ENCODE measurements around the gene LRP1B.
"Not testable (repeated sequence)": the region's sequence is repeated elsewhere in the genome, so short reads cannot be mapped to it uniquely, and the experiment has no call there.

LRP1B gene

GRCh38 chr2:140657657-140658056, 1473.2 kb downstream of the LRP1B start:
- no peak overlapping the region for H3K4me3 ChIP-seq (ENCODE audit: low read length)
- no peak overlapping the region for H3K27ac ChIP-seq (ENCODE audit: low read depth, low read length)
- 93% methylated on average over 2 of the region's 2 CpGs for WGBS
- H3K9ac ChIP-seq (ENCODE audit: low read depth, low read length): no peak overlapping the region
- no peaks in the 10 kb centered on the region for H3K9me3 ChIP-seq (ENCODE audit: insufficient read depth, low read depth, low read length)
- no peaks in the 10 kb centered on the region for H3K36me3 ChIP-seq (ENCODE audit: insufficient read depth, low read length)
- no peaks in the 10 kb centered on the region for H3K27me3 ChIP-seq (ENCODE audit: insufficient read depth, low read length)
- H3K4me1 ChIP-seq (ENCODE audit: insufficient read depth, low read length): no peaks in the 10 kb centered on the region

GRCh38 chr2:140654565-140654964, 1476.3 kb downstream of the LRP1B start:
- no peaks in the 10 kb centered on the region for H3K27me3 ChIP-seq (ENCODE audit: insufficient read depth, low read length)
- H3K4me1 ChIP-seq (ENCODE audit: insufficient read depth, low read length): no peaks in the 10 kb centered on the region
- no peaks in the 10 kb centered on the region for H3K36me3 ChIP-seq (ENCODE audit: insufficient read depth, low read length)
- H3K27ac ChIP-seq (ENCODE audit: low read depth, low read length): no peak overlapping the region
- H3K4me3 ChIP-seq (ENCODE audit: low read length): no peak overlapping the region
- no peaks in the 10 kb centered on the region for H3K9me3 ChIP-seq (ENCODE audit: insufficient read depth, low read depth, low read length)
- no peak overlapping the region for H3K9ac ChIP-seq (ENCODE audit: low read depth, low read length)
- WGBS: 97% methylated on average over 2 of the region's 3 CpGs

GRCh38 chr2:140650825-140651224, 1480.0 kb downstream of the LRP1B start:
- WGBS: 92% methylated on average over 2 of the region's 3 CpGs

GRCh38 chr2:140650134-140650533, 1480.7 kb downstream of the LRP1B start:
- H3K9ac ChIP-seq (ENCODE audit: low read depth, low read length); H3K27ac ChIP-seq (ENCODE audit: low read depth, low read length); H3K36me3 ChIP-seq (ENCODE audit: insufficient read depth, low read length); H3K4me1 ChIP-seq (ENCODE audit: insufficient read depth, low read length); H3K9me3 ChIP-seq (ENCODE audit: insufficient read depth, low read depth, low read length); H3K4me3 ChIP-seq (ENCODE audit: low read length); H3K27me3 ChIP-seq (ENCODE audit: insufficient read depth, low read length): not testable (repeated sequence)
- WGBS: 100% methylated on average over 3 of the region's 4 CpGs

More at GRCh38 chr2:140650825-140651224, 1480.0 kb downstream of the LRP1B start:
- H3K9me3 ChIP-seq (ENCODE audit: insufficient read depth, low read depth, low read length): no peaks in the 10 kb centered on the region
- no peak overlapping the region for H3K9ac ChIP-seq (ENCODE audit: low read depth, low read length)
- H3K4me1 ChIP-seq (ENCODE audit: insufficient read depth, low read length): no peaks in the 10 kb centered on the region
- no peak overlapping the region for H3K4me3 ChIP-seq (ENCODE audit: low read length)
- H3K36me3 ChIP-seq (ENCODE audit: insufficient read depth, low read length): no peaks in the 10 kb centered on the region
- H3K27me3 ChIP-seq (ENCODE audit: insufficient read depth, low read length): no peaks in the 10 kb centered on the region
- H3K27ac ChIP-seq (ENCODE audit: low read depth, low read length): no peak overlapping the region

GRCh38 chr2:140648393-140648792, 1482.4 kb downstream of the LRP1B start:
- H3K36me3 ChIP-seq (ENCODE audit: insufficient read depth, low read length): no peaks in the 10 kb centered on the region
- no peaks in the 10 kb centered on the region for H3K4me1 ChIP-seq (ENCODE audit: insufficient read depth, low read length)
- H3K9me3 ChIP-seq (ENCODE audit: insufficient read depth, low read depth, low read length): no peaks in the 10 kb centered on the region
- 90% methylated on average over 2 of the region's 2 CpGs for WGBS
- no peak overlapping the region for H3K4me3 ChIP-seq (ENCODE audit: low read length)
- no peak overlapping the region for H3K27ac ChIP-seq (ENCODE audit: low read depth, low read length)
- H3K9ac ChIP-seq (ENCODE audit: low read depth, low read length): no peak overlapping the region
- no peaks in the 10 kb centered on the region for H3K27me3 ChIP-seq (ENCODE audit: insufficient read depth, low read length)

GRCh38 chr2:140643761-140644187, 1487.0 kb downstream of the LRP1B start:
- no peaks in the 10 kb centered on the region for H3K4me1 ChIP-seq (ENCODE audit: insufficient read depth, low read length)
- H3K27ac ChIP-seq (ENCODE audit: low read depth, low read length): no peak overlapping the region
- no peaks in the 10 kb centered on the region for H3K9me3 ChIP-seq (ENCODE audit: insufficient read depth, low read depth, low read length)
- no peak overlapping the region for H3K4me3 ChIP-seq (ENCODE audit: low read length)
- H3K9ac ChIP-seq (ENCODE audit: low read depth, low read length): no peak overlapping the region
- no peaks in the 10 kb centered on the region for H3K27me3 ChIP-seq (ENCODE audit: insufficient read depth, low read length)
- no peaks in the 10 kb centered on the region for H3K36me3 ChIP-seq (ENCODE audit: insufficient read depth, low read length)
- 74% methylated on average over 2 of the region's 3 CpGs for WGBS

GRCh38 chr2:140641163-140641562, 1489.7 kb downstream of the LRP1B start:
- Histone ChIP-seq H3K9me3 (ENCODE audit: insufficient read depth, low read depth, low read length) (no peaks in the 10 kb centered on the region), H3K4me1 (ENCODE audit: insufficient read depth, low read length) (no peaks in the 10 kb centered on the region), H3K4me3 (ENCODE audit: low read length) (no peak overlapping the region), H3K36me3 (ENCODE audit: insufficient read depth, low read length) (no peaks in the 10 kb centered on the region), H3K27me3 (ENCODE audit: insufficient read depth, low read length) (no peaks in the 10 kb centered on the region), H3K9ac (ENCODE audit: low read depth, low read length) (no peak overlapping the region), H3K27ac (ENCODE audit: low read depth, low read length) (no peak overlapping the region)
- WGBS: 100% methylated on average over 1 of the region's 1 CpG

GRCh38 chr2:140639628-140640027, 1491.2 kb downstream of the LRP1B start:
- Histone ChIP-seq H3K9ac (ENCODE audit: low read depth, low read length) (no peak overlapping the region), H3K36me3 (ENCODE audit: insufficient read depth, low read length) (no peaks in the 10 kb centered on the region), H3K27me3 (ENCODE audit: insufficient read depth, low read length) (no peaks in the 10 kb centered on the region), H3K4me3 (ENCODE audit: low read length) (no peak overlapping the region), H3K27ac (ENCODE audit: low read depth, low read length) (no peak overlapping the region), H3K9me3 (ENCODE audit: insufficient read depth, low read depth, low read length) (no peaks in the 10 kb centered on the region), H3K4me1 (ENCODE audit: insufficient read depth, low read length) (no peaks in the 10 kb centered on the region)
- WGBS: 93% methylated on average over 3 of the region's 3 CpGs

- 96% methylated on average over 3 of the region's 4 CpGs for WGBS
- Histone ChIP-seq H3K27ac (ENCODE audit: low read depth, low read length) (no peak overlapping the region), H3K4me3 (ENCODE audit: low read length) (no peak overlapping the region), H3K9me3 (ENCODE audit: insufficient read depth, low read depth, low read length) (no peaks in the 10 kb centered on the region), H3K36me3 (ENCODE audit: insufficient read depth, low read length) (no peaks in the 10 kb centered on the region), H3K27me3 (ENCODE audit: insufficient read depth, low read length) (no peaks in the 10 kb centered on the region), H3K4me1 (ENCODE audit: insufficient read depth, low read length) (no peaks in the 10 kb centered on the region), H3K9ac (ENCODE audit: low read depth, low read length) (no peak overlapping the region)
Observed at GRCh38 chr2:140630557-140630956, 1500.3 kb downstream of the LRP1B start.

- no peaks in the 10 kb centered on the region for H3K36me3 ChIP-seq (ENCODE audit: insufficient read depth, low read length)
- H3K27me3 ChIP-seq (ENCODE audit: insufficient read depth, low read length): no peaks in the 10 kb centered on the region
- no peaks in the 10 kb centered on the region for H3K9me3 ChIP-seq (ENCODE audit: insufficient read depth, low read depth, low read length)
- H3K27ac ChIP-seq (ENCODE audit: low read depth, low read length): no peak overlapping the region
- H3K4me1 ChIP-seq (ENCODE audit: insufficient read depth, low read length): no peaks in the 10 kb centered on the region
- H3K4me3 ChIP-seq (ENCODE audit: low read length): no peak overlapping the region
- 97% methylated on average over 4 of the region's 4 CpGs for WGBS
- no peak overlapping the region for H3K9ac ChIP-seq (ENCODE audit: low read depth, low read length)
Observed at GRCh38 chr2:140627885-140628284, 1502.9 kb downstream of the LRP1B start.

GRCh38 chr2:140627136-140627535, 1503.7 kb downstream of the LRP1B start:
- no peak overlapping the region for H3K9ac ChIP-seq (ENCODE audit: low read depth, low read length)
- H3K36me3 ChIP-seq (ENCODE audit: insufficient read depth, low read length): no peaks in the 10 kb centered on the region
- WGBS: 96% methylated on average over 5 of the region's 5 CpGs

GRCh38 chr2:140624200-140624599, 1506.6 kb downstream of the LRP1B start:
- Histone ChIP-seq H3K27ac (ENCODE audit: low read depth, low read length) (no peak overlapping the region), H3K9me3 (ENCODE audit: insufficient read depth, low read depth, low read length) (no peaks in the 10 kb centered on the region), H3K27me3 (ENCODE audit: insufficient read depth, low read length) (no peaks in the 10 kb centered on the region), H3K4me1 (ENCODE audit: insufficient read depth, low read length) (no peaks in the 10 kb centered on the region), H3K4me3 (ENCODE audit: low read length) (no peak overlapping the region), H3K9ac (ENCODE audit: low read depth, low read length) (no peak overlapping the region), H3K36me3 (ENCODE audit: insufficient read depth, low read length) (no peaks in the 10 kb centered on the region)
- WGBS: 90% methylated on average over 3 of the region's 3 CpGs

More at GRCh38 chr2:140627136-140627535, 1503.7 kb downstream of the LRP1B start:
- Histone ChIP-seq H3K27ac (ENCODE audit: low read depth, low read length) (no peak overlapping the region), H3K4me1 (ENCODE audit: insufficient read depth, low read length) (no peaks in the 10 kb centered on the region), H3K27me3 (ENCODE audit: insufficient read depth, low read length) (no peaks in the 10 kb centered on the region), H3K4me3 (ENCODE audit: low read length) (no peak overlapping the region), H3K9me3 (ENCODE audit: insufficient read depth, low read depth, low read length) (no peaks in the 10 kb centered on the region)

Data from HUES64 (cell line).